ENCODE results near the gene GABRA5. TPM values are rescaled to one million over a fixed set of nuclear protein-coding genes. Genes with fewer than 3 reads are reported as not detected.
A peak's percentile ranks its signal among the peaks of the same experiment; 100 is the strongest.

The GABRA5 gene
- polyA plus RNA-seq, 1 donor, result 0.13 TPM

GRCh38 chr15:26852980-26853379, 13.9 kb upstream of the GABRA5 start:
- DNase-seq, result no peak
- Histone ChIP-seq H3K9me3 (ENCODE audit: control insufficient read depth, low read depth, low read length) (no peaks in the 10 kb centered on the region), H3K4me3 (ENCODE audit: low read length) (no peak overlapping the region), H3K36me3 (ENCODE audit: control insufficient read depth, insufficient read depth, low read length) (no peaks in the 10 kb centered on the region), H3K4me1 (ENCODE audit: control insufficient read depth, insufficient read depth, low read length) (no peaks in the 10 kb centered on the region), H3K27ac (ENCODE audit: low read length) (no peak overlapping the region), H3K27me3 (ENCODE audit: control insufficient read depth, insufficient read depth, low read length) (no peaks in the 10 kb centered on the region)
- 90% methylated on average over 2 of the region's 2 CpGs for WGBS (ENCODE audit: insufficient coverage, low lambda C conversion rate)

GRCh38 chr15:26854435-26854834, 12.4 kb upstream of the GABRA5 start:
- H3K4me3 ChIP-seq (ENCODE audit: low read length), result no peak overlapping the region
- 60% methylated on average over 2 of the region's 4 CpGs for WGBS (ENCODE audit: insufficient coverage, low lambda C conversion rate)
- no peaks in the 10 kb centered on the region for H3K27me3 ChIP-seq (ENCODE audit: control insufficient read depth, insufficient read depth, low read length)
- DNase-seq, result no peak
- H3K27ac ChIP-seq (ENCODE audit: low read length), result no peak overlapping the region
- no peaks in the 10 kb centered on the region for H3K4me1 ChIP-seq (ENCODE audit: control insufficient read depth, insufficient read depth, low read length)
- no peaks in the 10 kb centered on the region for H3K36me3 ChIP-seq (ENCODE audit: control insufficient read depth, insufficient read depth, low read length)
- no peaks in the 10 kb centered on the region for H3K9me3 ChIP-seq (ENCODE audit: control insufficient read depth, low read depth, low read length)

- Histone ChIP-seq H3K36me3 (ENCODE audit: control insufficient read depth, insufficient read depth, low read length) (no peaks in the 10 kb centered on the region), H3K27ac (ENCODE audit: low read length) (no peak overlapping the region), H3K4me1 (ENCODE audit: control insufficient read depth, insufficient read depth, low read length) (no peaks in the 10 kb centered on the region), H3K9me3 (ENCODE audit: control insufficient read depth, low read depth, low read length) (no peaks in the 10 kb centered on the region), H3K4me3 (ENCODE audit: low read length) (no peak overlapping the region), H3K27me3 (ENCODE audit: control insufficient read depth, insufficient read depth, low read length) (peaks cover 32% of the 10 kb centered on the region)
- peak in 1 of 2 donors; percentile 3 for DNase-seq
- 14% methylated on average over 1 of the region's 8 CpGs for WGBS (ENCODE audit: insufficient coverage, low lambda C conversion rate)
Observed at GRCh38 chr15:26864664-26865191, 2.1 kb upstream of the GABRA5 start.

- H3K36me3 ChIP-seq (ENCODE audit: control insufficient read depth, insufficient read depth, low read length), result no peaks in the 10 kb centered on the region
- DNase-seq, result no peak
- no CpG with 5 or more reads among the region's 104 CpGs for WGBS (ENCODE audit: insufficient coverage, low lambda C conversion rate)
- H3K27me3 ChIP-seq (ENCODE audit: control insufficient read depth, insufficient read depth, low read length), result peaks cover 42% of the 10 kb centered on the region
- H3K4me1 ChIP-seq (ENCODE audit: control insufficient read depth, insufficient read depth, low read length), result no peaks in the 10 kb centered on the region
- H3K9me3 ChIP-seq (ENCODE audit: control insufficient read depth, low read depth, low read length), result no peaks in the 10 kb centered on the region
- H3K27ac ChIP-seq (ENCODE audit: low read length), result no peak overlapping the region
- H3K4me3 ChIP-seq (ENCODE audit: low read length), result no peak overlapping the region
Observed at GRCh38 chr15:26867200-26868007, 542 bp downstream of the GABRA5 start.

DNA sequence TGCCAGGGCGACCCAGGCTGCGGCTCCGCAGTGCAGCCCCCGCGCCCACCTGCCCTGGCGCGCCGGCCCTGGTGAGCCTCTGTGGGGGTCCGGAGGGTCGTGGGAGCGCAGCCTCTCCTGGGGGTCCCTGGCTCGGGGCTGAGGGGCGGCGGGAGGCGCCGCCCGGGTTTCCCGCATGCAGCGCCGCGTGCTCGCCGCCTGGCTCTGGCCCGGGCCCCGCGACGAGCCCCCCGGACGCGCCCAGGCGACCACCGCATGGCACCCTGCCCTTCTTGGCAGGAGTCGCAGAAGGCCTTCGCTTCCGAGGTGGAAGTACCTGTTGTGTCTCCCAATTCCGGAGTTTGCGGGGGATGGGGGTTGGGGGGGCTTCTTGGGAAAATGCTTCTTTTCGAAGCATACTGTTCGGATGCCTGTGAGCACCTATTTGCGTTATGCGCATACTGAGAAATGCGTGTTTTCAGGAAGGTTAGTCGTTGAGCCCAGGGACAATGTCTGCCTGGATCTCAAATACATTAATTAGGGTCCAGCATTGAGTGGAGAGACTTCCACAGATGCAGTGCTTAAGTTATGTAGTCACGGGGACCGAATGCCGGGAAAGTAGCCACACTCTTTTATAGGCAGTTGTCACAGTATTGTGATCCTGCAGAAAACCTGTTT, 1.3 kb downstream of the GABRA5 start:
- no peaks in the 10 kb centered on the region for H3K9me3 ChIP-seq (ENCODE audit: control insufficient read depth, low read depth, low read length)
- H3K36me3 ChIP-seq (ENCODE audit: control insufficient read depth, insufficient read depth, low read length), result no peaks in the 10 kb centered on the region
- no peak overlapping the region for H3K4me3 ChIP-seq (ENCODE audit: low read length)
- no CpG with 5 or more reads among the region's 46 CpGs for WGBS (ENCODE audit: insufficient coverage, low lambda C conversion rate)
- H3K4me1 ChIP-seq (ENCODE audit: control insufficient read depth, insufficient read depth, low read length), result no peaks in the 10 kb centered on the region
- H3K27me3 ChIP-seq (ENCODE audit: control insufficient read depth, insufficient read depth, low read length), result peaks cover 44% of the 10 kb centered on the region
- H3K27ac ChIP-seq (ENCODE audit: low read length), result no peak overlapping the region
- DNase-seq, result no peak

DNA sequence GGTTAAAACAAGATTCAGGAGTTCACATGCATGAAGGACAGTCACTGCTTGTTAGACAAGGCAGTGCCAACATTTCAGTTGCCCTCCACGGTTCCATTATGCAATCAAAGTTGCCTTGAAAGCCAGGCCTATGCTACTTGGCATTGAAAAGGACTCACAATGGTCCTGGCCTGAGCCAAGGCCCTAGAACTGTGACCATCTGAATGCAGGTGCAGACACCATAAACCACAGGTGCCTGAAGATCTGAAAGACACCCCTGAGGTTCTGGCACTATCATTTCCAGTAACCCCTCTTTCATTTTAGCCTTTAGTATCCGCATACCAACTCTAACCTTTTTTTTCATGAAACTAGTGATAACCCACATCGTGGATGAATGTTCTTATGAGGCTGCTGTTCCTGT, 2.8 kb downstream of the GABRA5 start:
- H3K36me3 ChIP-seq (ENCODE audit: control insufficient read depth, insufficient read depth, low read length), result no peaks in the 10 kb centered on the region
- no peaks in the 10 kb centered on the region for H3K9me3 ChIP-seq (ENCODE audit: control insufficient read depth, low read depth, low read length)
- no peak overlapping the region for H3K27ac ChIP-seq (ENCODE audit: low read length)
- no peak overlapping the region for H3K4me3 ChIP-seq (ENCODE audit: low read length)
- H3K27me3 ChIP-seq (ENCODE audit: control insufficient read depth, insufficient read depth, low read length), result peaks cover 44% of the 10 kb centered on the region
- H3K4me1 ChIP-seq (ENCODE audit: control insufficient read depth, insufficient read depth, low read length), result no peaks in the 10 kb centered on the region
- WGBS (ENCODE audit: insufficient coverage, low lambda C conversion rate), result 93% methylated on average over 2 of the region's 3 CpGs
- DNase-seq, result no peak

- no peak for DNase-seq
- Histone ChIP-seq H3K4me3 (ENCODE audit: low read length) (no peak overlapping the region), H3K36me3 (ENCODE audit: control insufficient read depth, insufficient read depth, low read length) (no peaks in the 10 kb centered on the region), H3K27me3 (ENCODE audit: control insufficient read depth, insufficient read depth, low read length) (peaks cover 44% of the 10 kb centered on the region), H3K9me3 (ENCODE audit: control insufficient read depth, low read depth, low read length) (no peaks in the 10 kb centered on the region), H3K4me1 (ENCODE audit: control insufficient read depth, insufficient read depth, low read length) (no peaks in the 10 kb centered on the region), H3K27ac (ENCODE audit: low read length) (no peak overlapping the region)
- 83% methylated on average over 1 of the region's 3 CpGs for WGBS (ENCODE audit: insufficient coverage, low lambda C conversion rate)
Observed at GRCh38 chr15:26870346-26870745, 3.5 kb downstream of the GABRA5 start.

- no peak for DNase-seq
- no peaks in the 10 kb centered on the region for H3K9me3 ChIP-seq (ENCODE audit: control insufficient read depth, low read depth, low read length)
- H3K36me3 ChIP-seq (ENCODE audit: control insufficient read depth, insufficient read depth, low read length), result no peaks in the 10 kb centered on the region
- no peak overlapping the region for H3K27ac ChIP-seq (ENCODE audit: low read length)
- peaks cover 32% of the 10 kb centered on the region for H3K27me3 ChIP-seq (ENCODE audit: control insufficient read depth, insufficient read depth, low read length)
- no peak overlapping the region for H3K4me3 ChIP-seq (ENCODE audit: low read length)
- no CpG with 5 or more reads among the region's 7 CpGs for WGBS (ENCODE audit: insufficient coverage, low lambda C conversion rate)
- no peaks in the 10 kb centered on the region for H3K4me1 ChIP-seq (ENCODE audit: control insufficient read depth, insufficient read depth, low read length)
Observed at GRCh38 chr15:26872206-26872605, 5.3 kb downstream of the GABRA5 start.

DNA sequence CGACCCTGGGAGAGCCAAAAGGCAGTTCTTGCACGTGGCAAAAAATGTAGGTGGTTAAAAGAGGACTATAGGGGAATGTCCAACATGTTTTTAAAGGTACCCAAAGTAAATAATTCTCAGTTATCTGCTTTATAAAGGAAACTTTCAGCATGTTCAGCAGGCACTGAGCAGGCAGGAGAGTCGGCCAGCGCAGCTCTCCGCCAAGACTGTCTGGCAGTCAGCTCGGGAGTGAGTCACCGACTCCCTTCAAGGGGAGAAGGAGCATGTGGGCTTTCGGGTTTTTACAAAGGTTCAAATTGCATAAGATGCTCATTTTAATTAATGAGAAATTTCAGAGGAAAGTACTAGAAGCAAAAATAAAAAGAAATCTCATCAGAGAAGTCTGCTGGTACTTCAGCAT, 7.0 kb downstream of the GABRA5 start:
- H3K27me3 ChIP-seq (ENCODE audit: control insufficient read depth, insufficient read depth, low read length), result peaks cover 21% of the 10 kb centered on the region
- H3K4me3 ChIP-seq (ENCODE audit: low read length), result no peak overlapping the region
- WGBS (ENCODE audit: insufficient coverage, low lambda C conversion rate), result no CpG with 5 or more reads among the region's 8 CpGs
- H3K4me1 ChIP-seq (ENCODE audit: control insufficient read depth, insufficient read depth, low read length), result no peaks in the 10 kb centered on the region
- no peak overlapping the region for H3K27ac ChIP-seq (ENCODE audit: low read length)
- H3K36me3 ChIP-seq (ENCODE audit: control insufficient read depth, insufficient read depth, low read length), result no peaks in the 10 kb centered on the region
- no peaks in the 10 kb centered on the region for H3K9me3 ChIP-seq (ENCODE audit: control insufficient read depth, low read depth, low read length)
- no peak for DNase-seq

DNA sequence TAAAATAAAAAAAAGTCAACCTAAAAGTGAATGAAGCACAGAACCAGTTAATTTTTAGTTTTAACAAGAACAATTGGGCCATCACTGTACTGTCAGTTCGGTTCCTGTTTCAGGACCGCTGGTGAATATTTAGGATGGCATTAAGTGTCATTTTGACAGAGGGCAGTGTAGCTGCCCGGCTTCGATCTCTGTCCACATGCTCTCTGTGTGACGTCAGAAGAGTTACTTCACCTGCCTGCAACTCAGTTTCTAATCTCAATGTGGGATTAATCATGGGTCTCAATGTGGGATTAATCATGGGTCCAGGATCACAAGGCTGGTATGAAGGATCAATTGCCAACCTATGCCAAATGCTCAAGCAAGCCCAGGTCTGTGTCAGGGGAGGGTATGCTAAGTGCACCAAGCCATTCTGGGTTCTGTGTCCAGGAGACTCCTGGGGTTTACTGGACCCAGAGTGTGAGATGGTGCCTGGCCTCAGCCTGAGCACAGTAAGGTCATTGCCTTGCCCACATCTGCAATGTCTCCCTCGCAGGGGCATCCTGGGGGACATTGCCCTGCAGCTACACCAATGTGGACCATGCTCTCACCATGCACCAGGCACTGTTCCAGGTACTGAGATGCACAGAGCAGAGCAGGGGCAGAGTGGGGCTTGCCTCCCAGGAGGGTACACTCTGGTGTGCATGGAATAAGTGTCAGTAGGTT, 8.1 kb downstream of the GABRA5 start:
- peaks cover 11% of the 10 kb centered on the region for H3K27me3 ChIP-seq (ENCODE audit: control insufficient read depth, insufficient read depth, low read length)
- no peak for DNase-seq
- WGBS (ENCODE audit: insufficient coverage, low lambda C conversion rate), result no CpG with 5 or more reads among the region's 6 CpGs
- H3K27ac ChIP-seq (ENCODE audit: low read length), result no peak overlapping the region
- H3K9me3 ChIP-seq (ENCODE audit: control insufficient read depth, low read depth, low read length), result no peaks in the 10 kb centered on the region
- no peak overlapping the region for H3K4me3 ChIP-seq (ENCODE audit: low read length)
- H3K4me1 ChIP-seq (ENCODE audit: control insufficient read depth, insufficient read depth, low read length), result no peaks in the 10 kb centered on the region
- H3K36me3 ChIP-seq (ENCODE audit: control insufficient read depth, insufficient read depth, low read length), result no peaks in the 10 kb centered on the region

Measured in large intestine (tissue), 3 donors.